ENCODE results near the gene PARP1. TPM values are rescaled to one million over a fixed set of nuclear protein-coding genes. Genes with fewer than 3 reads are reported as not detected.

PARP1 gene
- total and polyA plus RNA-seq, 12 donors: 15.3 to 150 (median 70.6) TPM

- 68 to 78% (median 71%) methylated on average over 2 of the region's 2 CpGs for WGBS, 4 donors
These were observed 46.5 kb upstream of the PARP1 start for GRCh38 chr1:226454349-226454748.

GRCh38 chr1:226453015-226453704 lies 45.3 kb upstream of the PARP1 start:
- Histone ChIP-seq H3K9me3 (replicated peaks in 1 of 3) (no peaks in the 10 kb centered on the region), H3K36me3 (replicated peaks in 1 of 2) (no peaks in the 10 kb centered on the region), H3K4me1 (replicated peaks in 1 of 2) (no peaks in the 10 kb centered on the region), H3K4me3 (no peak overlapping the region), H3K27me3 (no peaks in the 10 kb centered on the region), H3K27ac (no peak overlapping the region)
- TF ChIP-seq CTCF (IDR thresholded peaks at IDR 0.05) (no peak), POLR2A (IDR thresholded peaks at IDR 0.05) (no peak)
- no peak for DNase-seq
- intact Hi-C loops (cut with DNase I): no loop called here
- WGBS, 4 donors: 85 to 89% (median 87%) methylated on average over 6 to 7 of the region's 7 CpGs

More at GRCh38 chr1:226454349-226454748, 46.5 kb upstream of the PARP1 start:
- Histone ChIP-seq H3K9me3 (replicated peaks in 1 of 3) (no peaks in the 10 kb centered on the region), H3K4me1 (replicated peaks in 1 of 2) (no peaks in the 10 kb centered on the region), H3K36me3 (replicated peaks in 1 of 2) (no peaks in the 10 kb centered on the region), H3K27ac (no peak overlapping the region), H3K4me3 (no peak overlapping the region), H3K27me3 (no peaks in the 10 kb centered on the region)
- no peak for DNase-seq
- no peak for TF ChIP-seq POLR2A (IDR thresholded peaks at IDR 0.05)
- no peak for TF ChIP-seq CTCF (IDR thresholded peaks at IDR 0.05)
- intact Hi-C loops (cut with DNase I): no loop called here

- H3K27me3 ChIP-seq: no peaks in the 10 kb centered on the region
- no peaks in the 10 kb centered on the region for H3K9me3 ChIP-seq (replicated peaks in 1 of 3)
- H3K4me3 ChIP-seq: no peak overlapping the region
- H3K4me1 ChIP-seq (replicated peaks in 1 of 2): no peaks in the 10 kb centered on the region
- no peaks in the 10 kb centered on the region for H3K36me3 ChIP-seq (replicated peaks in 1 of 2)
- no peak for TF ChIP-seq CTCF (IDR thresholded peaks at IDR 0.05)
- TF ChIP-seq POLR2A (IDR thresholded peaks at IDR 0.05): no peak
- no peak overlapping the region for H3K27ac ChIP-seq
- no peak for DNase-seq
- intact Hi-C loops (cut with DNase I): no loop called here
- WGBS, 4 donors: 68 to 75% (median 73%) methylated on average over 2 of the region's 2 CpGs
These were observed 42.8 kb upstream of the PARP1 start for GRCh38 chr1:226450688-226451087.

- intact Hi-C loops (cut with DNase I): no loop called here
- WGBS, 4 donors: 50 to 75% (median 73%) methylated on average over 5 of the region's 5 CpGs
- Histone ChIP-seq H3K4me3 (no peak overlapping the region), H3K27ac (no peak overlapping the region), H3K4me1 (replicated peaks in 1 of 2) (no peaks in the 10 kb centered on the region), H3K36me3 (replicated peaks in 1 of 2) (no peaks in the 10 kb centered on the region), H3K27me3 (no peaks in the 10 kb centered on the region), H3K9me3 (replicated peaks in 1 of 3) (no peaks in the 10 kb centered on the region)
- no peak for DNase-seq
- TF ChIP-seq CTCF (IDR thresholded peaks at IDR 0.05): no peak
- no peak for TF ChIP-seq POLR2A (IDR thresholded peaks at IDR 0.05)
These were observed 41.9 kb upstream of the PARP1 start for GRCh38 chr1:226449823-226450222.
